K562 (cell line): ENCODE data around the gene BTLA. TPM values are rescaled to one million over a fixed set of nuclear protein-coding genes. Genes with fewer than 3 reads are reported as not detected.

Experiments
- ATAC-seq: fragments of 200-7000 bp; cut with Tn5 transposase; 3 replicates; pipeline ENCODE4 v1.9.1; 2020; ENCODE audit warnings: moderate library complexity
- BruUV-seq: library from RNA; stranded (reverse); fragments of 400-500 nt; replicated peaks from 2 replicates; lab custom pipeline; 2021; lab: Mats Ljungman, UMichigan
- CTCF ChIA-PET: fragments of 300-600 bp; formaldehyde crosslinking; extraction: SDS; loops from one replicate; lab custom pipeline; 2021; ENCODE audit warnings: low intra/inter-chr PET ratio; lab: Yijun Ruan, JAX
- POLR2A ChIA-PET: fragments of 300-600, 350-650 bp; sonication (Branson Sonifier 250); formaldehyde crosslinking; extraction: SDS; loops from one replicate; lab custom pipeline; 2021; ENCODE audit warnings: antibody characterized with exemption, inconsistent platforms; lab: Yijun Ruan, JAX
- DNase-seq, 4 experiments: peaks; one replicate each; pipeline versions ENCODE4 v3.0.0 to v3.0.0-alpha.2; 2011 to 2018; ENCODE audit warnings: low spot score in 3 of 4, mixed read lengths in 3 of 4; ENCODE audit errors: extremely low read depth in 1 of 4
- FAIRE-seq: peaks from 2 replicates; lab custom pipeline; 2011; peaks lifted over from hg19 to GRCh38; lab: Jason Lieb, UNC
- H2AFZ ChIP-seq: 2 replicates; pipeline ENCODE4 v1.6.0; 2011; ENCODE audit warnings: low read depth, low read length, control low read depth, inconsistent platforms
- H3K27ac ChIP-seq: fragments of 200-600 bp; 3 replicates; pipeline ENCODE4 v1.8.0; 2011; ENCODE audit warnings: low read depth, mild to moderate bottlenecking, control low read depth, inconsistent platforms, low read length, moderate library complexity, mixed read lengths; ENCODE audit errors: extremely low read depth
- H3K27me3 ChIP-seq, 2 experiments: fragments of 300-600 bp in 1 of 2; 2 replicates in 1 of 2; 3 replicates in 1 of 2; pipeline versions ENCODE4 v1.6.0 to v1.8.0; 2011; ENCODE audit warnings: inconsistent platforms in 2 of 2, low read length in 2 of 2, mild to moderate bottlenecking in 1 of 2, mixed read lengths in 1 of 2, moderate library complexity in 1 of 2; ENCODE audit not compliant: control insufficient read depth in 2 of 2, insufficient read depth in 2 of 2
- H3K36me3 ChIP-seq: fragments of 300-600 bp; 3 replicates; pipeline ENCODE4 v1.8.0; 2011; ENCODE audit warnings: mild to moderate bottlenecking, low read length, inconsistent platforms; ENCODE audit not compliant: control insufficient read depth, insufficient read depth
- H3K4me1 ChIP-seq, 2 experiments: fragments of 200-600 bp in 1 of 2; replicated peaks in 1 of 2; 2 replicates in 1 of 2; 3 replicates in 1 of 2; pipeline versions ENCODE4 v1.5.1 to v1.8.0; 2011; ENCODE audit warnings: inconsistent platforms in 2 of 2, low read length in 2 of 2, mild to moderate bottlenecking in 1 of 2, mixed read lengths in 1 of 2, moderate library complexity in 1 of 2; ENCODE audit not compliant: control insufficient read depth in 2 of 2, insufficient read depth in 2 of 2
- H3K4me2 ChIP-seq: 2 replicates; pipeline ENCODE4 v1.6.1; 2011; ENCODE audit warnings: low read length, control low read depth, inconsistent platforms, mixed read lengths; ENCODE audit not compliant: insufficient read depth
- H3K4me3 ChIP-seq: fragments of 200-600 bp; sonication (generic), shearing (Covaris generic); 2 replicates; pipeline ENCODE4 v1.5.1; 2016; ENCODE audit warnings: control low read depth, inconsistent platforms
- H3K79me2 ChIP-seq: fragments of 200-600 bp; 3 replicates; pipeline ENCODE4 v1.8.0; 2011; ENCODE audit warnings: low read length, inconsistent platforms; ENCODE audit not compliant: control insufficient read depth, insufficient read depth
- H3K9ac ChIP-seq, 2 experiments: 2 replicates each; pipeline versions ENCODE4 v1.6.0 to v1.6.1; 2011; ENCODE audit warnings: low read depth in 2 of 2, low read length in 2 of 2, control low read depth in 1 of 2, inconsistent platforms in 1 of 2, mild to moderate bottlenecking in 1 of 2, mixed read lengths in 1 of 2; ENCODE audit not compliant: insufficient read depth in 1 of 2
- H3K9me1 ChIP-seq: one replicate; pipeline ENCODE4 v1.6.0; 2011; ENCODE audit warnings: inconsistent platforms, mild to moderate bottlenecking, low read length, moderate library complexity; ENCODE audit not compliant: control insufficient read depth, insufficient read depth
- H3K9me3 ChIP-seq: replicated peaks from 2 replicates; pipeline ENCODE4 v1.5.1; 2011; ENCODE audit warnings: low read depth, low read length, inconsistent platforms; ENCODE audit not compliant: control insufficient read depth, insufficient read depth
- H4K20me1 ChIP-seq: replicated peaks from 2 replicates; pipeline ENCODE4 v1.6.1; 2011; ENCODE audit warnings: low read length, inconsistent platforms, mixed read lengths; ENCODE audit not compliant: control insufficient read depth, insufficient read depth
- CBFB ChIP-seq: sonication (generic); formaldehyde crosslinking; IDR thresholded peaks from 2 replicates; pipeline ENCODE4 v1.4.0; 2020; ENCODE audit warnings: mild to moderate bottlenecking, missing genetic modification reagents
- COPS2 ChIP-seq: fragments of 450-650 bp; conservative IDR thresholded peaks from 2 replicates; pipeline ENCODE4 v1.6.1; 2016; ENCODE audit warnings: mild to moderate bottlenecking, moderate library complexity
- GTF2F1 ChIP-seq: IDR thresholded peaks from 2 replicates; pipeline ENCODE4 v1.6.1; 2011; ENCODE audit warnings: low read depth, low read length, improper control_type of control experiment
- HDAC1 ChIP-seq, 2 experiments: fragments of 450-650 bp; IDR thresholded peaks; 2 replicates each; pipeline ENCODE4 v1.6.1; 2016 to 2017; ENCODE audit warnings: inconsistent platforms in 1 of 2, mild to moderate bottlenecking in 1 of 2, moderate library complexity in 1 of 2
- KLF16 ChIP-seq: IDR thresholded peaks from 2 replicates; pipeline ENCODE4 v1.6.1; 2016; ENCODE audit warnings: antibody characterized with exemption
- LEF1 ChIP-seq: fragments of 450-650 bp; IDR thresholded peaks from 2 replicates; pipeline ENCODE4 v1.6.1; 2016; ENCODE audit warnings: mild to moderate bottlenecking
- SRSF9 ChIP-seq: fragments of 200-400 bp; formaldehyde crosslinking; IDR thresholded peaks from 2 replicates; pipeline ENCODE4 v1.6.1; 2017; ENCODE audit warnings: low read depth, low read length, borderline replicate concordance
- ZBED1 ChIP-seq: IDR thresholded peaks from 2 replicates; pipeline ENCODE4 v1.6.1; 2014
- ZNF175 ChIP-seq: fragments of 200-800 bp; sonication (Bioruptor generic); IDR thresholded peaks from 2 replicates; pipeline ENCODE4 v1.6.1; 2016; ENCODE audit warnings: low read depth, mild to moderate bottlenecking, missing genetic modification characterization, missing compliant biosample characterization
- WGBS: fragments of 100-300 bp; shearing (Covaris generic); methylation state at CpG from one replicate; pipeline ENCODE4 v1.1.6; 2016; ENCODE audit warnings: low coverage, mixed read lengths; ENCODE audit not compliant: insufficient coverage; ENCODE audit errors: missing lambda C conversion rate; 5-methylcytosine and 5-hydroxymethylcytosine counted together
- in situ Hi-C: fragments of 300-500 bp; cut with MboI; formaldehyde crosslinking; loops from 4 replicates; pipeline ENCODE4 v1.15.0; 2018; ENCODE audit warnings: inconsistent platforms, mixed read lengths
- intact Hi-C: fragments of 100-400 bp; cut with micrococcal nuclease; formaldehyde crosslinking; loops from 2 replicates; pipeline ENCODE4 v1.14.2; 2022
- polyA plus RNA-seq, 8 experiments: library from polyadenylated mRNA; depleted of rRNA in 4 of 8; stranded (reverse) in 5 of 8; unstranded in 3 of 8; fragments of >200 nt; fragmentation: Nextera tagmentation in 2 of 8; fragmentation: Illumina TruSeq in 1 of 8; extraction: Ambion mirVana in 2 of 8; extraction: Trizol in 1 of 8; gene quantifications; 2 replicates each; pipeline versions ENCODE4 v1.2.1 to v1.2.3, GENCODE V29; 2011 to 2014; ENCODE audit warnings: inconsistent platforms in 1 of 8, missing spikeins in 1 of 8
- total RNA-seq, 7 experiments: library from RNA; depleted of rRNA in 6 of 7; stranded (reverse); fragments of >200 nt in 6 of 7; fragmentation: Illumina TruSeq in 2 of 7; extraction: Trizol in 2 of 7; gene quantifications; 2 replicates each; pipeline versions ENCODE4 v1.2.1 to v1.2.3, GENCODE V29; 2011 to 2021; ENCODE audit warnings: low replicate concordance in 1 of 7
- TF ChIP-seq, protein P1 (sequence below): fragments of 450-650 bp; formaldehyde crosslinking; IDR thresholded peaks from 2 replicates; pipeline ENCODE4 v1.4.0; 2022; ENCODE audit warnings: missing genetic modification characterization
- TF ChIP-seq, protein P2 (sequence below): sonication (generic); formaldehyde crosslinking; IDR thresholded peaks from 2 replicates; pipeline ENCODE4 v1.9.0; 2022; ENCODE audit warnings: mild to moderate bottlenecking, missing genetic modification reagents
- TF ChIP-seq, protein P3 (sequence below), 2 experiments: IDR thresholded peaks; 2 replicates each; pipeline ENCODE4 v1.6.1; 2012; ENCODE audit warnings: improper control_type of control experiment in 2 of 2, low read depth in 2 of 2, low read length in 2 of 2, borderline replicate concordance in 1 of 2

BTLA gene
- total and polyA plus RNA-seq, 9 of the 15 experiments (the other 6 are each of a cell fraction or from before 2014, with no cell fraction given): 0.22 TPM; not detected in 8

DNA sequence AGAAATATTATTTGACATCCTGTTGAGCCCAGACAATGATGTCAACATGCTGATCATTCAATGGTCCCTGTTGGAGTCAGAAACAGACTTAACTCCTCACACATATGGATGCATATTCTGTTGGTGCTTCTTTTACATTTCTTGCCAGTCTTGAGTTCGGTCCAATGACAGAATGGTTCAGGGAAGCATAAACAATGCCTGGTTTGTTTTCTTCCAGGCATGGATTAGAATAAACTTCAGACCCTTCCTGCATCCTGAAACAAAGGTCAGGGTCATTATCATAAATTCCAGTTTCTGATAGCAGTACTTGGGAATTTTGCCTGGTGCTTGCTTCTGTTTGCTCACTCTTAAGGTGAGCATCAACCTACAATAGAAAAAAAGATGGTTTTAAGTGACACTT, 33.3 kb downstream of the BTLA start:
- H2AFZ ChIP-seq: no peak overlapping the region
- no peak for FAIRE-seq
- intact Hi-C loops: no loop called here
- no peak overlapping the region for H3K4me2 ChIP-seq
- DNase-seq: no peak
- no peaks in the 10 kb centered on the region for H3K79me2 ChIP-seq
- BruUV-seq: no TSS peak
- no peaks in the 10 kb centered on the region for H3K9me3 ChIP-seq
- H3K4me1 ChIP-seq: no peaks in the 10 kb centered on the region
- no peak overlapping the region for H3K9ac ChIP-seq
- no peaks in the 10 kb centered on the region for H3K36me3 ChIP-seq
- no peak overlapping the region for H3K4me3 ChIP-seq
- in situ Hi-C loops: no loop called here
- TF ChIP-seq LEF1: no peak
- TF ChIP-seq, protein P1, sequence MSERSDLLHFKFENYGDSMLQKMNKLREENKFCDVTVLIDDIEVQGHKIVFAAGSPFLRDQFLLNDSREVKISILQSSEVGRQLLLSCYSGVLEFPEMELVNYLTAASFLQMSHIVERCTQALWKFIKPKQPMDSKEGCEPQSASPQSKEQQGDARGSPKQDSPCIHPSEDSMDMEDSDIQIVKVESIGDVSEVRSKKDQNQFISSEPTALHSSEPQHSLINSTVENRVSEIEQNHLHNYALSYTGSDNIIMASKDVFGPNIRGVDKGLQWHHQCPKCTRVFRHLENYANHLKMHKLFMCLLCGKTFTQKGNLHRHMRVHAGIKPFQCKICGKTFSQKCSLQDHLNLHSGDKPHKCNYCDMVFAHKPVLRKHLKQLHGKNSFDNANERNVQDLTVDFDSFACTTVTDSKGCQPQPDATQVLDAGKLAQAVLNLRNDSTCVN (CRISPR knock-in tag): no peak
- TF ChIP-seq KLF16: no peak
- TF ChIP-seq CBFB (CRISPR knock-in tag): no peak
- no peak for TF ChIP-seq COPS2
- TF ChIP-seq HDAC1 (IDR thresholded peaks at IDR 0.05): no peak
- no peak for TF ChIP-seq ZNF175 (CRISPR knock-in tag)
- TF ChIP-seq, protein P2, sequence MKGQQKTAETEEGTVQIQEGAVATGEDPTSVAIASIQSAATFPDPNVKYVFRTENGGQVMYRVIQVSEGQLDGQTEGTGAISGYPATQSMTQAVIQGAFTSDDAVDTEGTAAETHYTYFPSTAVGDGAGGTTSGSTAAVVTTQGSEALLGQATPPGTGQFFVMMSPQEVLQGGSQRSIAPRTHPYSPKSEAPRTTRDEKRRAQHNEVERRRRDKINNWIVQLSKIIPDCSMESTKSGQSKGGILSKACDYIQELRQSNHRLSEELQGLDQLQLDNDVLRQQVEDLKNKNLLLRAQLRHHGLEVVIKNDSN (CRISPR knock-in tag): no peak
- TF ChIP-seq GTF2F1: no peak
- TF ChIP-seq, protein P3, sequence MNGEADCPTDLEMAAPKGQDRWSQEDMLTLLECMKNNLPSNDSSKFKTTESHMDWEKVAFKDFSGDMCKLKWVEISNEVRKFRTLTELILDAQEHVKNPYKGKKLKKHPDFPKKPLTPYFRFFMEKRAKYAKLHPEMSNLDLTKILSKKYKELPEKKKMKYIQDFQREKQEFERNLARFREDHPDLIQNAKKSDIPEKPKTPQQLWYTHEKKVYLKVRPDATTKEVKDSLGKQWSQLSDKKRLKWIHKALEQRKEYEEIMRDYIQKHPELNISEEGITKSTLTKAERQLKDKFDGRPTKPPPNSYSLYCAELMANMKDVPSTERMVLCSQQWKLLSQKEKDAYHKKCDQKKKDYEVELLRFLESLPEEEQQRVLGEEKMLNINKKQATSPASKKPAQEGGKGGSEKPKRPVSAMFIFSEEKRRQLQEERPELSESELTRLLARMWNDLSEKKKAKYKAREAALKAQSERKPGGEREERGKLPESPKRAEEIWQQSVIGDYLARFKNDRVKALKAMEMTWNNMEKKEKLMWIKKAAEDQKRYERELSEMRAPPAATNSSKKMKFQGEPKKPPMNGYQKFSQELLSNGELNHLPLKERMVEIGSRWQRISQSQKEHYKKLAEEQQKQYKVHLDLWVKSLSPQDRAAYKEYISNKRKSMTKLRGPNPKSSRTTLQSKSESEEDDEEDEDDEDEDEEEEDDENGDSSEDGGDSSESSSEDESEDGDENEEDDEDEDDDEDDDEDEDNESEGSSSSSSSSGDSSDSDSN (IDR thresholded peaks at IDR 0.05; ENCODE audit: borderline replicate concordance in 1 of 2, low read depth in 2 of 2, low read length in 2 of 2): no peak
- TF ChIP-seq SRSF9: no peak
- no peak for TF ChIP-seq ZBED1
- TF ChIP-seq, all 486 proteins: peak for 0
- no peak for ATAC-seq
- POLR2A ChIA-PET: no interaction called here
- H4K20me1 ChIP-seq: no peaks in the 10 kb centered on the region
- WGBS: 0% methylated on average over 1 of the region's 1 CpG
- CTCF ChIA-PET: no interaction called here
- H3K9me1 ChIP-seq: no peaks in the 10 kb centered on the region
- no peak overlapping the region for H3K27ac ChIP-seq
- no peaks in the 10 kb centered on the region; a peak in 1 of 5 replicates for H3K27me3 ChIP-seq
